GM12874 (cell line): ENCODE results near the gene PACS1.

Experiments used
- CTCF ChIP-seq: IDR thresholded peaks from 2 replicates; pipeline ENCODE4 v1.5.1; 2011; ENCODE audit warnings: low read depth, mild to moderate bottlenecking, control low read depth, low read length, moderate library complexity; ENCODE audit not compliant: insufficient read depth

PACS1 gene

GRCh38 chr11:66100272-66101065, 30.4 kb downstream of the PACS1 start:
- no peak for TF ChIP-seq CTCF

- no peak for TF ChIP-seq CTCF
Measured at GRCh38 chr11:66101066-66101464, 31.0 kb downstream of the PACS1 start.

GRCh38 chr11:66104057-66104638, 34.1 kb downstream of the PACS1 start:
- TF ChIP-seq CTCF, result no peak

GRCh38 chr11:66106786-66107599, 36.9 kb downstream of the PACS1 start:
- no peak for TF ChIP-seq CTCF

- no peak for TF ChIP-seq CTCF
Measured at GRCh38 chr11:66107600-66108510, 37.8 kb downstream of the PACS1 start.

- no peak for TF ChIP-seq CTCF
Measured at GRCh38 chr11:66109294-66109693, 39.2 kb downstream of the PACS1 start.
